GM19099 (cell line): ENCODE data around the gene PDCD1LG2.
A peak's percentile ranks its signal among the peaks of the same experiment; 100 is the strongest.

ENCODE experiments used
- POLR2A ChIP-seq: IDR thresholded peaks from 3 replicates; pipeline ENCODE4 v1.6.1; 2011; ENCODE audit warnings: low read depth; ENCODE audit not compliant: insufficient read length; ENCODE audit errors: extremely low read depth

Gene PDCD1LG2

GRCh38 chr9:5510360-5510931 is at the start of gene PDCD1LG2:
TSS of gene PDCD1LG2 (plus strand) at chr9:5510531. CDS start at chr9:5522547, 12,016 bp downstream.
- peak; percentile 36 for TF ChIP-seq POLR2A

DNA sequence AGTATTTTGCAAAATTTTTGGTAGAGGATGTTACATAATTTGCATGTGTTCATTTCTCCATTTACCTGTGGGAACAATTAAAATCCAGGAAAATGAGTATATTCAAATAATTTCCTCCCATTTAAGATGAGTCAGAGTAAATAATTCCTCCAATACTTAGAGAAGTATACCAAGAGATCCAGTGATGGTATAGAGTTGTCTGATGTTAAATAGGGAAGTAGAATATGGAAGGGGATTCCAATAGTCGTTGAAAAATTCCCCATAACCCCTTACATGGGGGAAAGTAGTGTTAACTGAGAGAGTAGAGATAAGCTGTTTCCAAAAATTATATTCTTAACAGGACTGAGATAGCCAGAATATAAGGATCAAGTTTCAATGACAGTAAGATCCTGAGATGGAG is 44.3 kb upstream of the PDCD1LG2 start:
- no peak for TF ChIP-seq POLR2A

DNA sequence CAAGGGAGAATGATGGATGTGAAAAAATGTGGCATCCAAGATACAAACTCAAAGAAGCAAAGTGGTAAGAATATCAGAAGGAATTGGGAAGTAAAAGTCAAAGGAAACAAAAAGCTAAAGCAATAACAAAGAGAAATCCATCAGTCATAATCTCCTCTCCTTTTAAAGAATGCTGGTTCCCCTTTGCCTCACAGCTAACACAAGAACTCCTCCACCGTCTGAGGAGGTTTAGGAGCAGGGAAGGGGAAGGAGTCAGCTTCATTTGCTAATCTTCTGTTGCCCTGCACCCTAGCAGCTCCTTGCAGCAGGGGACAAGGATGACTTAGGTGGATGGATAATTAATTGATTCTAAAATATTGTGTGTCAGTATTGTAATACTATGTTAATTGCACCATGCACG is 43.6 kb upstream of the PDCD1LG2 start:
- TF ChIP-seq POLR2A: no peak

DNA sequence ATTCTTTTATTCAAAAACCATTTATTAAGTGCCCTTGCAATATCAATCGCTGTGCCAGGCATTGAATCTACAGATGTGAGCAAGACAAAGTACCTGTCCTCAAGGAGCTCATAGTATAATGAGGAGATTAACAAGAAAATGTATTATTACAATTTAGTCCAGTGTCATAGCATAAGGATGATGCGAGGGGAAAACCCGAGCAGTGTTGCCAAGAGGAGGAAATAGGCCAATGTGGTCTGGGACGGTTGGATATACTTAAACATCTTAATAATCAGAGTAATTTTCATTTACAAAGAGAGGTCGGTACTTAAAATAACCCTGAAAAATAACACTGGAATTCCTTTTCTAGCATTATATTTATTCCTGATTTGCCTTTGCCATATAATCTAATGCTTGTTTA is 41.5 kb upstream of the PDCD1LG2 start:
- no peak for TF ChIP-seq POLR2A

- no peak for TF ChIP-seq POLR2A
Observed at GRCh38 chr9:5470122-5470521, 40.2 kb upstream of the PDCD1LG2 start.

GRCh38 chr9:5470816-5471215 is 39.5 kb upstream of the PDCD1LG2 start:
- TF ChIP-seq POLR2A: no peak

- TF ChIP-seq POLR2A: no peak
Observed at GRCh38 chr9:5478206-5478605, 32.1 kb upstream of the PDCD1LG2 start.

DNA sequence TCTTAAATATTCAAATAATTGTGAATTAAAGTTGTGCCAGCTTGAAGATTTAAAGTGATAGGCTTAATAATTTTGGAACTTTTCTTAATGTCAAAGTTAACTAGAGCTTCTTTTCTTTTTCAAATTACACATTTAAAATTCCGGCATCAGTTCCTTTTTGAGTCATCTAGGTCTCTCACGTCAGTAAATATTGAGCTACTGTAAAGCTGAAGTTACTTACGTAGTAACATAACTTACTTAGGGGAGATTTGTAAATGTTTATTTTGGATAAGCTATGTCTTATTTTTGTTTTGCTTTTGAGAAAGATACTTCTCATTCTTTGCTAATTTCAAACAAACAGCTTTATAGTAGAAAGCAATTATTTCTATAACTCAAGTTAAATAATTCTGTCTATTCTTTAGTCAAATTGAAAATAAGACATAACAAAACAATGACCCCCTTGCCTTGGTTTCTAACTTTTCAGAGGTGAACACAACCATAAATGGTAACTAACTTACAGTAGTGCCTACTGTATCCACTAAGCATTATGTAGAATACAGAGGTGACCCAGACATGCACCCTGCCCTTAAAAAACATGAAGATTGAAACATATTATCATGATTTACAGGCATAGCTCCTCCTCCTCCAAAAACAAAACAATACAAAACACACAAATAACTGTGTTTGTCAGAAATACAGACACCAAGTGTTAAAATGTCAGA is 30.2 kb upstream of the PDCD1LG2 start:
- no peak for TF ChIP-seq POLR2A

DNA sequence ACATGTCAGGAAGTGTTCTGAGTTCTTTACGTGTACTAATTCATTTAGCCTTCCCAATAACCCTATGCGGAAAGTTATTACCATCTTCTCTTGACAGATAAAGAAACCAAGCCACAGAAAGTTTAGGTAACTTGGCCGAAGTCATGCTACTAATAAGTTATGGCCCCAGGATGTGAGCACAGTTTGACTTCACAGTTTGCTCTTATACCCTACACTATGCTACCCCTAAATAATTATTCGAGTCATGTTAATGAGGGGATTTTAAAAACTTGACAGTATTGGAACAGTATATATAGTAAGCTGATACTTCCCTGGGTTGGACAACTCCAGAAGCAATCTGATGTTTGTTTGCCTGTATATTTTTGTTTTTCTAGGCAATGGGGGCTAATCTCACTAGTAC is 29.4 kb upstream of the PDCD1LG2 start:
- no peak for TF ChIP-seq POLR2A

- no peak for TF ChIP-seq POLR2A
Observed at GRCh38 chr9:5481322-5482040, 28.9 kb upstream of the PDCD1LG2 start.

GRCh38 chr9:5482194-5482593 is 28.1 kb upstream of the PDCD1LG2 start:
- no peak for TF ChIP-seq POLR2A

DNA sequence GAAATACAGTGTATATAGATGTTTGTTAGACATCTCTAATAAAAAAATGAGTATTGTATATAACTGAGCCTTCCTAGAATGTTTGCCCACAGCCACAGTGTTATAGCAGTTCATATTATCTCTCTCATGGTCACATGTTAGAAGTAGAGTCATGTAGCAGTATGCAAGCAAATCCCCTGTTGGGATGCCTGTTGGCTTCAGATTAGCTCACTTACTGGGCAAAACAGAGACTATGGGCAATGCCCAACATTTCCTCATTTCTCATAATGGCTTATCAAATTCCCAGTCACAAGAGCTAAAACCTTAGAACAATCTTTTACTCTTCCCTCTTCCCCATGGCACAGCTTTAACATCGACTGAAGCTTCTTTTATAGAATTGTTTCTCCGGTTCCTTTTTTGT is 27.0 kb upstream of the PDCD1LG2 start:
- no peak for TF ChIP-seq POLR2A

DNA sequence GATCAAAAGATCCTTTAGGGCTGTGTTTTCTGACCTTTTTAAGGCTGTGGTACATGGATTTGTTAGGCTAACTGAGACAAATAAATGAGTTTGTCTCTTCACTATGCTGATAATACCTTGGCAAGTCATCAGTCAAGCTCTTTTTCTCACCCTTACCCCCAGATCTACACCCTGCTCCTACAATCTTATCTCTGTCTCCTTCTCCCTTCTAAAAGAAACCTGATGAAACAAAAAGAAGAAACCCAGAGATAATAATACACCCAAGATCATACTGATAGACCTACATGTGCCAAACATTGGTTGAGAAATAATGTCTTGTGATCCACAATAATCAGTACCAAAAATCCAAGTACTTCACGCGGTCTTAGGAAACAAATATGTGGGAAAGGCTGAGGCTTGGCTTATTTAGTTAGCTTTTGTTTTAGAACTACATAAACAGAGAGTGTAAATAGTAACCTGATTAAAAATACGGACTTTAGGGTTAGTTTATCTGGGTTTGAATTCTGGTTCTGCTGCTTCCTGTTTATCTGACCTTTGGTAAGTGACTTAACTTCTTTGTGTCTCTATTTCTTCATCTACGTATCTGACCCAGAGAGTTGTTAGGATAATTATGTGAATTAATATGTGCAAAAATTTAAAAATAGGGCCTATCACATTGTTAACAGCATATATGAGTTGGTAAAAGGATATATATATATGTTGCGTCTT is 24.8 kb upstream of the PDCD1LG2 start:
- no peak for TF ChIP-seq POLR2A

DNA sequence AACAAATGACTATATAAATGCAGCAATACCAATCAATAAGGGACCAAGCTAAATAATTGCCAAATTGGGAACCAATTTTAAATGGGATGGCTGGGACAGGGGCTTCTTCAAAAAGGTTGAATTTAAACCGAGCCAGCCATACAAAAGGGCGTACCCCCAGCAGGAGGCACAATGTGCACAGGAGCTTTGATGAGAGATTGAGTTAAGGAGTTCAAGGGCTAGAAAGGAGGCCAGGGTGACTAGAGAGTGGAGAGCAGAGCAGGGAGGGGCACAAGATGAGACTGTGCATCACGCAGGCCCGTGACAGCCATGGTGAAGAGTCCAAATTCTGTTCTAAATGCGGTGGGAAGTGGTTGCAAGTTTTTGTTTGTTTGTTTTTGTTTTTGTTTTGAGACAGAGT is 23.3 kb upstream of the PDCD1LG2 start:
- TF ChIP-seq POLR2A: no peak

DNA sequence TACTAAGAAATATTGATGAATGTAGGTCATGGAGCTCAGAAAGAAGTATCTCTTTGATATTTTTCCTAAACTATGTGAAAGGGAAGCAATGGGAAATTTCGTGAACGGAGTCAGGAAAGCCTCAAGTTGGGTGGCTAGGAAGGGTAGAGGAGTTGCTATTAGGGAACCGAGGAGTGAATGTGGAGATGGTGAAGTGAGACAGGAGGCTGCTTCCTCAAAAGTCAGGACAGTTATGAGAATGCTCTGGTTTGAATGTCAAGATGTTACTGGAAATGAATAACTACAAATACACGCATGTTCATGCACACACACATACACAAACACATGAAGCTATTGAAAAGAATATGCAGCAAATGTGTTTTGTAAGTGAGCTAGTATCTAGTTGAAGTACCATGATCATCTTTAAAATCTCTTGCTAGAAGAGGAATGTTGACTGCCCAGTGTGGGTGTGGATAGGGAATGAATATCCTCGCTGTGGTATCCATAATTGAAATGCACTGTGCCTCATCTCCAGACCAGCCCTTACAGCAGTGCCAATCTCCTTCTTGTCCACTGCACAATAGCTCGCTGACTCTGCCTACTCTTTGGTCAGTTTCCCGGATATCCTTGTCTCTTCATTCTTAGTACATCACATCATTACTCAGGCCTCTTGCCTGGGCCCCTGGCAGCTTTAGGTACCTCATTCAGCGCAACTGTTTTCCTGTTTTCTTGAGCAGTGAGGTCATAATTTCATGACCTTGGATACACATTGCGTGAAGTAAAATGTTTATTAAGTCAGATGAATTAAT is 21.9 kb upstream of the PDCD1LG2 start:
- TF ChIP-seq POLR2A: no peak
